HG03442 (cell line): ENCODE data around the gene ZNF438.
"Not testable (repeated sequence)": the region's sequence is repeated elsewhere in the genome, so short reads cannot be mapped to it uniquely, and the experiment has no call there.

ENCODE experiments used
- ATAC-seq: cut with Tn5 transposase; IDR thresholded peaks from one replicate; pipeline ENCODE4 v1.9.1; 2021; ENCODE audit warnings: mild to moderate bottlenecking, moderate library complexity; ENCODE audit not compliant: unreplicated experiment

Gene ZNF438

GRCh38 chr10:30949218-30949617, 82.4 kb downstream of the ZNF438 start:
- not testable (repeated sequence) for ATAC-seq

GRCh38 chr10:30944005-30944404, 87.7 kb downstream of the ZNF438 start:
- ATAC-seq: no peak

- no peak for ATAC-seq
These were observed 88.2 kb downstream of the ZNF438 start for GRCh38 chr10:30943451-30943850.

- no peak for ATAC-seq
These were observed 91.4 kb downstream of the ZNF438 start for GRCh38 chr10:30940256-30940655.

GRCh38 chr10:30939643-30940251, 91.9 kb downstream of the ZNF438 start:
- ATAC-seq: no peak

- ATAC-seq: no peak
These were observed 96.6 kb downstream of the ZNF438 start for GRCh38 chr10:30935078-30935477.

- no peak for ATAC-seq
These were observed 100.6 kb downstream of the ZNF438 start for GRCh38 chr10:30931094-30931493.

GRCh38 chr10:30929901-30930520, 101.7 kb downstream of the ZNF438 start:
- no peak for ATAC-seq

- not testable (repeated sequence) for ATAC-seq
These were observed 102.3 kb downstream of the ZNF438 start for GRCh38 chr10:30929311-30929729.

- no peak for ATAC-seq
These were observed 102.9 kb downstream of the ZNF438 start for GRCh38 chr10:30928742-30929141.

GRCh38 chr10:30918651-30919050, 113.0 kb downstream of the ZNF438 start:
- no peak for ATAC-seq

- no peak for ATAC-seq
These were observed 113.9 kb downstream of the ZNF438 start for GRCh38 chr10:30917789-30918188.

GRCh38 chr10:30917067-30917466, 114.6 kb downstream of the ZNF438 start:
- no peak for ATAC-seq

- no peak for ATAC-seq
These were observed 116.5 kb downstream of the ZNF438 start for GRCh38 chr10:30915146-30915545.

- ATAC-seq: no peak
These were observed 120.3 kb downstream of the ZNF438 start for GRCh38 chr10:30911303-30911863.

GRCh38 chr10:30903397-30904138, 128.1 kb downstream of the ZNF438 start:
- ATAC-seq: no peak

GRCh38 chr10:30902621-30903396, 128.9 kb downstream of the ZNF438 start:
- no peak for ATAC-seq

- ATAC-seq: not testable (repeated sequence)
These were observed 130.2 kb downstream of the ZNF438 start for GRCh38 chr10:30901487-30901886.

- ATAC-seq: no peak
These were observed 132.7 kb downstream of the ZNF438 start for GRCh38 chr10:30898964-30899363.

GRCh38 chr10:30897547-30897946, 134.1 kb downstream of the ZNF438 start:
- no peak for ATAC-seq

GRCh38 chr10:30897048-30897447, 134.6 kb downstream of the ZNF438 start:
- ATAC-seq: no peak
